Left ventricle myocardium inferior (tissue), 1 donor: ENCODE results near the gene TRAPPC6A. TPM values are rescaled to one million over a fixed set of nuclear protein-coding genes. Genes with fewer than 3 reads are reported as not detected.

Experiments
- DNase-seq: peaks from one replicate; pipeline ENCODE4 v3.0.0-alpha.2; 2020
- H3K27ac ChIP-seq: fragments of 200-600 bp; replicated peaks from 2 replicates; pipeline ENCODE4 v1.8.0; 2021
- H3K27me3 ChIP-seq: fragments of 200-600 bp; 2 replicates; pipeline ENCODE4 v1.8.0; 2021; ENCODE audit warnings: low read depth
- H3K36me3 ChIP-seq: fragments of 200-600 bp; 2 replicates; pipeline ENCODE4 v1.8.0; 2021
- H3K4me1 ChIP-seq: fragments of 200-600 bp; 2 replicates; pipeline ENCODE4 v1.8.0; 2021
- H3K4me3 ChIP-seq: fragments of 200-600 bp; 2 replicates; pipeline ENCODE4 v1.8.0; 2021; ENCODE audit warnings: mild to moderate bottlenecking, moderate library complexity
- H3K9me3 ChIP-seq: fragments of 200-600 bp; replicated peaks from 2 replicates; pipeline ENCODE4 v1.8.0; 2021
- CTCF ChIP-seq: fragments of 200-600 bp; IDR thresholded peaks from 2 replicates; pipeline ENCODE4 v1.8.0; 2021; ENCODE audit warnings: antibody characterized with exemption, mild to moderate bottlenecking, borderline replicate concordance
- intact Hi-C: fragments of 100-400 bp; cut with micrococcal nuclease; formaldehyde crosslinking; loops from one replicate; pipeline ENCODE4 v1.11.0; 2022
- total RNA-seq: library from RNA; stranded (reverse); fragmentation: NEBNext Ultra II Directional; extraction: Animal tissue kit (Norgen Biotek cat#: 25700); gene quantifications from one replicate; pipeline ENCODE4 v1.2.1, GENCODE V29; 2021
- donor health status: DM: no; HTN: yes; CAD: no; lungs with severe emphysema.

The TRAPPC6A gene
- total RNA-seq, 1 donor from 2014 or later: 15.8 TPM

- H3K9me3 ChIP-seq: no peaks in the 10 kb centered on the region
- TF ChIP-seq CTCF: no peak
- peaks cover 64% of the 10 kb centered on the region for H3K36me3 ChIP-seq
- no peak overlapping the region for H3K4me3 ChIP-seq
- no peak for DNase-seq
- H3K4me1 ChIP-seq: no peaks in the 10 kb centered on the region
- intact Hi-C loops: no loop called here
- H3K27me3 ChIP-seq: no peaks in the 10 kb centered on the region
- no peak overlapping the region for H3K27ac ChIP-seq
Observed at GRCh38 chr19:45144431-45145269, 33.4 kb downstream of the TRAPPC6A start.

GRCh38 chr19:45142726-45143110 lies 35.3 kb downstream of the TRAPPC6A start:
- TF ChIP-seq CTCF: no peak
- H3K4me3 ChIP-seq: no peak overlapping the region
- no peaks in the 10 kb centered on the region for H3K27me3 ChIP-seq
- H3K27ac ChIP-seq: no peak overlapping the region
- no peaks in the 10 kb centered on the region for H3K9me3 ChIP-seq
- DNase-seq: no peak
- intact Hi-C loops: no loop called here
- H3K36me3 ChIP-seq: peaks cover 64% of the 10 kb centered on the region
- H3K4me1 ChIP-seq: peaks cover 8% of the 10 kb centered on the region

- Histone ChIP-seq H3K36me3 (peaks cover 64% of the 10 kb centered on the region), H3K4me3 (no peak overlapping the region), H3K27me3 (no peaks in the 10 kb centered on the region), H3K9me3 (no peaks in the 10 kb centered on the region), H3K4me1 (peaks cover 14% of the 10 kb centered on the region), H3K27ac (no peak overlapping the region)
- no peak for TF ChIP-seq CTCF
- intact Hi-C loops: no loop called here
- DNase-seq: no peak
Observed at GRCh38 chr19:45142016-45142725, 35.9 kb downstream of the TRAPPC6A start.

GRCh38 chr19:45141203-45141900 lies 36.7 kb downstream of the TRAPPC6A start:
- Histone ChIP-seq H3K4me3 (no peak overlapping the region), H3K27ac (no peak overlapping the region), H3K9me3 (no peaks in the 10 kb centered on the region), H3K36me3 (peaks cover 59% of the 10 kb centered on the region), H3K27me3 (no peaks in the 10 kb centered on the region), H3K4me1 (peaks cover 22% of the 10 kb centered on the region)
- intact Hi-C loops: no loop called here
- DNase-seq: no peak
- no peak for TF ChIP-seq CTCF

GRCh38 chr19:45140533-45140932 lies 37.5 kb downstream of the TRAPPC6A start:
- no peak for TF ChIP-seq CTCF
- Histone ChIP-seq H3K27me3 (no peaks in the 10 kb centered on the region), H3K27ac (no peak overlapping the region), H3K4me1 (peaks cover 28% of the 10 kb centered on the region), H3K36me3 (peaks cover 52% of the 10 kb centered on the region), H3K4me3 (no peak overlapping the region), H3K9me3 (no peaks in the 10 kb centered on the region)
- intact Hi-C loops: no loop called here
- DNase-seq: no peak
